ENCODE measurements around the gene SNCAIP.

SNCAIP gene

GRCh38 chr5:122427621-122428020, 115.6 kb downstream of the SNCAIP start:
- TF ChIP-seq, protein P1, sequence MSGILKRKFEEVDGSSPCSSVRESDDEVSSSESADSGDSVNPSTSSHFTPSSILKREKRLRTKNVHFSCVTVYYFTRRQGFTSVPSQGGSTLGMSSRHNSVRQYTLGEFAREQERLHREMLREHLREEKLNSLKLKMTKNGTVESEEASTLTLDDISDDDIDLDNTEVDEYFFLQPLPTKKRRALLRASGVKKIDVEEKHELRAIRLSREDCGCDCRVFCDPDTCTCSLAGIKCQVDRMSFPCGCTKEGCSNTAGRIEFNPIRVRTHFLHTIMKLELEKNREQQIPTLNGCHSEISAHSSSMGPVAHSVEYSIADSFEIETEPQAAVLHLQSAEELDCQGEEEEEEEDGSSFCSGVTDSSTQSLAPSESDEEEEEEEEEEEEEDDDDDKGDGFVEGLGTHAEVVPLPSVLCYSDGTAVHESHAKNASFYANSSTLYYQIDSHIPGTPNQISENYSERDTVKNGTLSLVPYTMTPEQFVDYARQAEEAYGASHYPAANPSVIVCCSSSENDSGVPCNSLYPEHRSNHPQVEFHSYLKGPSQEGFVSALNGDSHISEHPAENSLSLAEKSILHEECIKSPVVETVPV (CRISPR knock-in tag; IDR thresholded peaks at IDR 0.05): no peak
- TF ChIP-seq ZFP30 (CRISPR knock-in tag; IDR thresholded peaks at IDR 0.05): no peak
- TF ChIP-seq BACH2 (CRISPR knock-in tag; IDR thresholded peaks at IDR 0.05; ENCODE audit: borderline replicate concordance): no peak
- no peak for TF ChIP-seq PPARA (CRISPR knock-in tag; IDR thresholded peaks at IDR 0.05; ENCODE audit: borderline replicate concordance)
- no peak for TF ChIP-seq RARB (CRISPR knock-in tag; IDR thresholded peaks at IDR 0.05)
- TF ChIP-seq POU6F1 (CRISPR knock-in tag; IDR thresholded peaks at IDR 0.05; ENCODE audit: borderline replicate concordance, low read depth): no peak
- no peak for TF ChIP-seq SNAI2 (CRISPR knock-in tag; IDR thresholded peaks at IDR 0.05)
- no peak for TF ChIP-seq ARNTL (CRISPR knock-in tag; IDR thresholded peaks at IDR 0.05; ENCODE audit: borderline replicate concordance, low read depth)
- TF ChIP-seq ZNF565 (CRISPR knock-in tag; conservative IDR thresholded peaks at IDR 0.05; ENCODE audit: low read depth): no peak
- no peak for TF ChIP-seq ZC3H10 (CRISPR knock-in tag; IDR thresholded peaks at IDR 0.05)
- TF ChIP-seq TCF4 (CRISPR knock-in tag; IDR thresholded peaks at IDR 0.05; ENCODE audit: borderline replicate concordance): no peak
- no peak for TF ChIP-seq TOX (CRISPR knock-in tag; IDR thresholded peaks at IDR 0.05; ENCODE audit: borderline replicate concordance)
- no peak for TF ChIP-seq PATZ1 (CRISPR knock-in tag; IDR thresholded peaks at IDR 0.05; ENCODE audit: borderline replicate concordance)
- TF ChIP-seq ZNF8 (CRISPR knock-in tag; IDR thresholded peaks at IDR 0.05): no peak
- TF ChIP-seq ISL1 (CRISPR knock-in tag; IDR thresholded peaks at IDR 0.05): no peak
- no peak for TF ChIP-seq ESRRG (CRISPR knock-in tag; IDR thresholded peaks at IDR 0.05)
- TF ChIP-seq, protein P2, sequence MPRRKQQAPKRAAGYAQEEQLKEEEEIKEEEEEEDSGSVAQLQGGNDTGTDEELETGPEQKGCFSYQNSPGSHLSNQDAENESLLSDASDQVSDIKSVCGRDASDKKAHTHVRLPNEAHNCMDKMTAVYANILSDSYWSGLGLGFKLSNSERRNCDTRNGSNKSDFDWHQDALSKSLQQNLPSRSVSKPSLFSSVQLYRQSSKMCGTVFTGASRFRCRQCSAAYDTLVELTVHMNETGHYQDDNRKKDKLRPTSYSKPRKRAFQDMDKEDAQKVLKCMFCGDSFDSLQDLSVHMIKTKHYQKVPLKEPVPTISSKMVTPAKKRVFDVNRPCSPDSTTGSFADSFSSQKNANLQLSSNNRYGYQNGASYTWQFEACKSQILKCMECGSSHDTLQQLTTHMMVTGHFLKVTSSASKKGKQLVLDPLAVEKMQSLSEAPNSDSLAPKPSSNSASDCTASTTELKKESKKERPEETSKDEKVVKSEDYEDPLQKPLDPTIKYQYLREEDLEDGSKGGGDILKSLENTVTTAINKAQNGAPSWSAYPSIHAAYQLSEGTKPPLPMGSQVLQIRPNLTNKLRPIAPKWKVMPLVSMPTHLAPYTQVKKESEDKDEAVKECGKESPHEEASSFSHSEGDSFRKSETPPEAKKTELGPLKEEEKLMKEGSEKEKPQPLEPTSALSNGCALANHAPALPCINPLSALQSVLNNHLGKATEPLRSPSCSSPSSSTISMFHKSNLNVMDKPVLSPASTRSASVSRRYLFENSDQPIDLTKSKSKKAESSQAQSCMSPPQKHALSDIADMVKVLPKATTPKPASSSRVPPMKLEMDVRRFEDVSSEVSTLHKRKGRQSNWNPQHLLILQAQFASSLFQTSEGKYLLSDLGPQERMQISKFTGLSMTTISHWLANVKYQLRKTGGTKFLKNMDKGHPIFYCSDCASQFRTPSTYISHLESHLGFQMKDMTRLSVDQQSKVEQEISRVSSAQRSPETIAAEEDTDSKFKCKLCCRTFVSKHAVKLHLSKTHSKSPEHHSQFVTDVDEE (CRISPR knock-in tag; IDR thresholded peaks at IDR 0.05): no peak
- no peak for TF ChIP-seq CSDC2 (CRISPR knock-in tag; IDR thresholded peaks at IDR 0.05)
- TF ChIP-seq, protein P3, sequence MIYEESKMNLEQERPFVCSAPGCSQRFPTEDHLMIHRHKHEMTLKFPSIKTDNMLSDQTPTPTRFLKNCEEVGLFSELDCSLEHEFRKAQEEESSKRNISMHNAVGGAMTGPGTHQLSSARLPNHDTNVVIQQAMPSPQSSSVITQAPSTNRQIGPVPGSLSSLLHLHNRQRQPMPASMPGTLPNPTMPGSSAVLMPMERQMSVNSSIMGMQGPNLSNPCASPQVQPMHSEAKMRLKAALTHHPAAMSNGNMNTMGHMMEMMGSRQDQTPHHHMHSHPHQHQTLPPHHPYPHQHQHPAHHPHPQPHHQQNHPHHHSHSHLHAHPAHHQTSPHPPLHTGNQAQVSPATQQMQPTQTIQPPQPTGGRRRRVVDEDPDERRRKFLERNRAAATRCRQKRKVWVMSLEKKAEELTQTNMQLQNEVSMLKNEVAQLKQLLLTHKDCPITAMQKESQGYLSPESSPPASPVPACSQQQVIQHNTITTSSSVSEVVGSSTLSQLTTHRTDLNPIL (CRISPR knock-in tag; IDR thresholded peaks at IDR 0.05; ENCODE audit: low read depth): no peak
- no peak for TF ChIP-seq ZNF70 (CRISPR knock-in tag; IDR thresholded peaks at IDR 0.05)
- no peak for ATAC-seq

- TF ChIP-seq ZNF565 (CRISPR knock-in tag; conservative IDR thresholded peaks at IDR 0.05; ENCODE audit: low read depth): no peak
- TF ChIP-seq ZNF70 (CRISPR knock-in tag; IDR thresholded peaks at IDR 0.05): no peak
- TF ChIP-seq PATZ1 (CRISPR knock-in tag; IDR thresholded peaks at IDR 0.05; ENCODE audit: borderline replicate concordance): no peak
- no peak for TF ChIP-seq RARB (CRISPR knock-in tag; IDR thresholded peaks at IDR 0.05)
- no peak for TF ChIP-seq ARNTL (CRISPR knock-in tag; IDR thresholded peaks at IDR 0.05; ENCODE audit: borderline replicate concordance, low read depth)
- no peak for TF ChIP-seq SNAI2 (CRISPR knock-in tag; IDR thresholded peaks at IDR 0.05)
- TF ChIP-seq, protein P1 (CRISPR knock-in tag; IDR thresholded peaks at IDR 0.05): no peak
- TF ChIP-seq OSR1 (CRISPR knock-in tag; IDR thresholded peaks at IDR 0.05): no peak
- TF ChIP-seq CSDC2 (CRISPR knock-in tag; IDR thresholded peaks at IDR 0.05): no peak
- TF ChIP-seq, protein P2 (CRISPR knock-in tag; IDR thresholded peaks at IDR 0.05): no peak
- no peak for TF ChIP-seq ZC3H10 (CRISPR knock-in tag; IDR thresholded peaks at IDR 0.05)
- no peak for TF ChIP-seq TCF4 (CRISPR knock-in tag; IDR thresholded peaks at IDR 0.05; ENCODE audit: borderline replicate concordance)
- no peak for TF ChIP-seq ZFP3 (CRISPR knock-in tag; IDR thresholded peaks at IDR 0.05)
- TF ChIP-seq TOX (CRISPR knock-in tag; IDR thresholded peaks at IDR 0.05; ENCODE audit: borderline replicate concordance): no peak
- no peak for ATAC-seq
Observed at GRCh38 chr5:122429545-122430318, 117.7 kb downstream of the SNCAIP start.

Measured in SK-N-SH treated with all-trans-retinoic acid at 6 μM for 48 hours (cell line).